Tibial artery (tissue), 4 donors: Measurements from ENCODE around the gene CACNA1C.

Source experiments
- DNase-seq, 2 donors: peaks; one replicate each; pipeline ENCODE4 v3.0.0-alpha.2; 2019
- H3K27ac ChIP-seq, 2 donors: fragments of 200-600 bp; sonication (generic) in 1 of 2; 1 replicate in 1 of 2; 2 replicates in 1 of 2; pipeline ENCODE4 v1.5.1; 2018 to 2019; ENCODE audit warnings: mild to moderate bottlenecking in 1 of 2
- H3K27me3 ChIP-seq, 2 donors: fragments of 200-600 bp; sonication (generic) in 1 of 2; one replicate each; pipeline versions ENCODE4 v1.5.1 to v1.6.0; 2016 to 2019
- H3K36me3 ChIP-seq, 3 donors: fragments of 200-600 bp; sonication (generic) in 2 of 3; one replicate each; pipeline ENCODE4 v1.5.1; 2016 to 2019; ENCODE audit warnings: mild to moderate bottlenecking in 2 of 3
- H3K4me1 ChIP-seq, 4 donors: fragments of 200-600 bp; sonication (generic) in 2 of 4; 1 replicate in 3 of 4; 2 replicates in 1 of 4; pipeline ENCODE4 v1.5.1; 2016 to 2019
- H3K4me3 ChIP-seq, 2 donors: fragments of 200-600 bp; sonication (generic) in 1 of 2; 1 replicate in 1 of 2; 2 replicates in 1 of 2; pipeline ENCODE4 v1.5.1; 2018 to 2019; ENCODE audit warnings: mild to moderate bottlenecking in 2 of 2
- H3K9me3 ChIP-seq, 3 donors: fragments of 200-600 bp; sonication (generic) in 1 of 3; one replicate each; pipeline ENCODE4 v1.5.1; 2016 to 2019
- intact Hi-C: fragments of 100-400 bp; cut with DNase I; formaldehyde crosslinking; loops from one replicate; pipeline ENCODE4 v1.15.0; 2023; ENCODE audit warnings: low total_unique reads
- TF ChIP-seq, protein P1 (sequence below), 2 experiments: fragments of 200-600 bp in 1 of 2; fragments of 450-650 bp in 1 of 2; IDR thresholded peaks; one replicate each; pipeline ENCODE4 v1.5.1; 2017 to 2019; ENCODE audit warnings: antibody characterized with exemption in 2 of 2, mild to moderate bottlenecking in 1 of 2, moderate library complexity in 1 of 2

The CACNA1C gene

DNA sequence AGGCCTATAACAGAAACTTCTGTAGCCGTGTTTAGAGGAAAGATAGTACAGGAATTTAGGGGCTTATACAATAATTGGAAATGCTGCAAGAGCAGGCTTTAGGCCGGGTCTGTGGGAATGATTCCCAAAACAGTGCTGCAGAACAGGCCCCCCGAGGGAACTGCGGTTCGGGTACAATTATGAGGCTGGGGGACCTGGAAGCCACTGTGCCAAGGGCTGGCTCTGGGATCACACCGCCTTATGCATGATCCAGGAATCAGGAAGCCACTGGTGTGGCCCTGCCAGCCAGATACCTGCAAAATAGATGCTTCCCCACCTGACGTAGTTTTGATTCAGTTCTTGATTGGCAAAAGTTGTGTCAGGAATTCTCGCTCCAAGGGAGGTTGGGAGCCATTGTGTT, 55.4 kb downstream of the CACNA1C start:
- H3K9me3 ChIP-seq, result no peaks in the 10 kb centered on the region
- intact Hi-C loops, result no loop called here
- H3K4me3 ChIP-seq, result no peak overlapping the region
- DNase-seq, result peak in 1 of 2 donors; percentile 52
- H3K4me1 ChIP-seq, result peaks cover 0 to 69% (median 35%) of the 10 kb centered on the region in 4 donors
- no peaks in the 10 kb centered on the region for H3K36me3 ChIP-seq
- TF ChIP-seq, protein P1, sequence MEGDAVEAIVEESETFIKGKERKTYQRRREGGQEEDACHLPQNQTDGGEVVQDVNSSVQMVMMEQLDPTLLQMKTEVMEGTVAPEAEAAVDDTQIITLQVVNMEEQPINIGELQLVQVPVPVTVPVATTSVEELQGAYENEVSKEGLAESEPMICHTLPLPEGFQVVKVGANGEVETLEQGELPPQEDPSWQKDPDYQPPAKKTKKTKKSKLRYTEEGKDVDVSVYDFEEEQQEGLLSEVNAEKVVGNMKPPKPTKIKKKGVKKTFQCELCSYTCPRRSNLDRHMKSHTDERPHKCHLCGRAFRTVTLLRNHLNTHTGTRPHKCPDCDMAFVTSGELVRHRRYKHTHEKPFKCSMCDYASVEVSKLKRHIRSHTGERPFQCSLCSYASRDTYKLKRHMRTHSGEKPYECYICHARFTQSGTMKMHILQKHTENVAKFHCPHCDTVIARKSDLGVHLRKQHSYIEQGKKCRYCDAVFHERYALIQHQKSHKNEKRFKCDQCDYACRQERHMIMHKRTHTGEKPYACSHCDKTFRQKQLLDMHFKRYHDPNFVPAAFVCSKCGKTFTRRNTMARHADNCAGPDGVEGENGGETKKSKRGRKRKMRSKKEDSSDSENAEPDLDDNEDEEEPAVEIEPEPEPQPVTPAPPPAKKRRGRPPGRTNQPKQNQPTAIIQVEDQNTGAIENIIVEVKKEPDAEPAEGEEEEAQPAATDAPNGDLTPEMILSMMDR (IDR thresholded peaks at IDR 0.05), result no peak
- no peaks in the 10 kb centered on the region for H3K27me3 ChIP-seq
- peak overlapping the region; percentile 66 to 74 for H3K27ac ChIP-seq

DNA sequence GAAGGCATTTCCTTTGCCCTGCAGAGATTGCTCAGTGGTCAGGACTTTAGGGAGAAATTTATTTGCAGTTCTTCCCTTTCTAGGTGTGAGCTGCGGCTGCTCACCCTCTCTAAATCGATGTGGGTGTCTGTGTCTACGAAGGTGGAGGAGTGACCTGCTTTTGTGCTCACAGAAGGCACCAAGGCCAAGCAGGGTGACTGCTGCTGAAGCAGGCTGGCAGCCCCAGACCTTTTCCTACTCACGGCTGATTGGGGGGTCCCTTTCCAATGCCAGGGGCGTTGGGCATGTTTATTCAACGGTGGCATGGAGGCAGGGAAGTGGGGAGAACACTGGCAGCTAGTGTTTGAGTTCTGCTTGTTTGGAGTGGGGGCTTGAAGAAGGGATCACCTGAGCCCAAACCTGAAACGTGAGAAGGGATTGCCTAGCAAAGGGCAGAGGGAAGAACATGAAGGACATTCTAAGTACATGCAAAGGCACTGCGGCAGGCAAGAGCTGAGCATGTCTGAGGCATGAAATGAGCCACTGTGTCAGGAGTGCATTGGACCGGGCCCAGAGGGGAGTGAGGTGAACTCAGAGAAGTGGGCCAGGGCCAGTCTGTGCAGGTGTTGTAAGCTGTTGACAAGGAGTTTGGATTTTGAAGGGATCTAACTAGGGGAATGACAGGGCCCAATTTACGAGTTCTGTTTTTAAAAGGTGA, 56.3 kb downstream of the CACNA1C start:
- Histone ChIP-seq H3K4me3 (no peak overlapping the region), H3K9me3 (no peaks in the 10 kb centered on the region), H3K27ac (peak overlapping the region; percentile 66 to 74), H3K27me3 (no peaks in the 10 kb centered on the region), H3K36me3 (no peaks in the 10 kb centered on the region), H3K4me1 (peaks cover 0 to 78% (median 45%) of the 10 kb centered on the region in 4 donors)
- TF ChIP-seq, protein P1 (IDR thresholded peaks at IDR 0.05), result no peak
- intact Hi-C loops, result no loop called here
- no peak for DNase-seq

DNA sequence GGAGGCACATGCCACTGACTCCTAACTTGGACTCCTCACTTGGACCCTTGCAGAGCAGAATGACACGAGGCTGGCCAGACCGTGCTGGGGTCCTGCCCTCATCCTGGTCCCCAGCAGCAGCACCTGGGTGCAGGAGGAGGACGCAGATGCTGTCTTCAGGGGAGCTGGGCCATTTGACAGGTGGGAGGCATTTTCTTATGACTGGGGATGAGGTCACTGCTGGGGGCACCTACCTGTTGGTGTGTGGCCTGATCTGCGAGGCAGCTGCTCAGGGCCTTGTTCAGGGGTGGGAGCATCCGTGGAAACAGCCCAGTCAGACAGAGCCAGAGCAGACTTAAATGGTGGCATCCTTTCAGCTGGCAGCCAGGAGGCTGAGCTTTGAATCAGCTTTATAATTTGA, 57.3 kb downstream of the CACNA1C start:
- Histone ChIP-seq H3K4me3 (no peak overlapping the region), H3K9me3 (no peaks in the 10 kb centered on the region), H3K27me3 (no peaks in the 10 kb centered on the region), H3K36me3 (peaks cover 0 to under 1% (median 0%) of the 10 kb centered on the region in 3 donors), H3K4me1 (peaks cover 0 to 79% (median 47%) of the 10 kb centered on the region in 4 donors), H3K27ac (peak overlapping the region; percentile 66 to 74)
- peak in 1 of 2 donors; percentile 35 for DNase-seq
- TF ChIP-seq, protein P1 (IDR thresholded peaks at IDR 0.05), result no peak
- intact Hi-C loops, result no loop called here

DNA sequence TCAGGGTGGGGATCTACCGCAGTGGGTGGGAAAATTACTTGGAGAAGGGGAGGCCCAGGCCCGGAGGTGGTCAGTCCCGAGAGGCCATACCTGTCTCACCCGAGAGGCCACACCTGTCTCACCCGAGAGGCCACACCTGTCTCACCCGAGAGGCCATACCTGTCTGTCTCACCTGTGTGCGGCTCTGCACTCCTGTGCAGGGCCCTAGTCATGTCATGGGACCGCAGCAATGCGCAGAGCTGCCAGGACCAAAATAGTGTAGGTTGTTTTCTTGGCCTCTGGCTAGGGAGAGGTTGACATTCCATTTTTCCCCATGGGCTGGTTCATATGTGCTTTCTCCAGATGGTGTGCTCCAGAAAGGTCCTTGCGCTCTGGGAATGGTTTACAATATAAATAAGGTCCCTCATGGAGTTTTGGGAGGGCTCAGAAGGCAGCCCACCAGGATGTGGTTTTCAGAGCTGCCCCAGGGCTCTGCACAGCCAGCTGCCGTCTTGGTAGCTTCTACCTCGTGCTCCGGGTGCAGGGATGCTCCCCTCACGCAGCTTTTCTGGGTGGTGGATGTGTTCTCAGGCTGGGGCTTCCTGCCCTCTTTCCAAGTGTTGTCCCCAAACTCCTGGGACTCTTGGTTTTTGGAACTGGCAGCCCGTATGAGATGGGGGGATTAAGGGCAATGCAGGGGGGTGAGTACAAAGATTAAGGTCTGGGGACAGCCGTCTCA, 58.2 kb downstream of the CACNA1C start:
- Histone ChIP-seq H3K36me3 (peaks cover 0 to 8% (median 4%) of the 10 kb centered on the region in 3 donors), H3K27ac (peak overlapping the region; percentile 66 to 74), H3K27me3 (no peaks in the 10 kb centered on the region), H3K4me1 (peaks cover 0 to 80% (median 47%) of the 10 kb centered on the region in 4 donors), H3K4me3 (peak overlapping the region in 1 of 2 donors; percentile 17), H3K9me3 (no peaks in the 10 kb centered on the region)
- TF ChIP-seq, protein P1 (IDR thresholded peaks at IDR 0.05), result no peak
- peak in 1 of 2 donors; percentile 75 for DNase-seq
- intact Hi-C loops, result no loop called here

DNA sequence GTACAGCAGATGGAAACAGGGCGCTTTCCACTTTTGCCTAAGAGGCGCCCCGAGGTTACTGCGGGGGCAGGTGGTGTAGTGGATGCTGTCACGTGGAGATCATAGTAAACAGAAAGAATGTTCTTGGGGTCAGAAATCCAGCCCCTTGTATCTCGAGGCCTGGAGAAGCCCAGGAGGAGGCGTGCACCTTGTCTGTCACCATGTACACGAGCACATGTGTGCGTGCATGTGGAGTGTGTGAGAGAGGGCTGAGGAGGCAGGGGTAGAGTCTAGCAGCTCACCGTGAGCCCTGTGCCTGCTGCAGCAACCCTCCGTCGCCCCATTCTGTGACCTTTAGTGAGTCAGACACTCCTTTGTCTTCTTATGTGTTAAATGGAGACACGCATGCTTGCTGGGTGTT, 59.0 kb downstream of the CACNA1C start:
- H3K27ac ChIP-seq, result peak overlapping the region; percentile 66 to 74
- no peaks in the 10 kb centered on the region for H3K9me3 ChIP-seq
- peaks cover 0 to 8% (median 4%) of the 10 kb centered on the region in 3 donors for H3K36me3 ChIP-seq
- DNase-seq, result peak in 1 of 2 donors; percentile 61
- intact Hi-C loops, result no loop called here
- no peak overlapping the region for H3K4me3 ChIP-seq
- H3K4me1 ChIP-seq, result peaks cover 0 to 84% (median 47%) of the 10 kb centered on the region in 4 donors
- no peaks in the 10 kb centered on the region for H3K27me3 ChIP-seq
- TF ChIP-seq, protein P1 (IDR thresholded peaks at IDR 0.05), result no peak
